Liver (tissue), 3 donors: ENCODE results near the gene PRR5L.

Source experiments
- EGR1 ChIP-seq, 2 donors: IDR thresholded peaks; 2 replicates each; pipeline ENCODE4 v1.6.1; 2016 to 2018; ENCODE audit warnings: antibody characterized with exemption in 2 of 2, low read depth in 2 of 2
- ZBTB33 ChIP-seq: IDR thresholded peaks from 2 replicates; pipeline ENCODE4 v1.6.1; 2016; ENCODE audit warnings: antibody characterized with exemption
- TF ChIP-seq, protein P1 (sequence below): fragments of 150-350 bp; IDR thresholded peaks from 2 replicates; pipeline ENCODE4 v1.5.1; 2017; ENCODE audit warnings: improper control_type of control experiment, low read depth, low read length; ENCODE audit not compliant: missing input control
- donor health status: healthy.
- donor health status: healthy.

DNA sequence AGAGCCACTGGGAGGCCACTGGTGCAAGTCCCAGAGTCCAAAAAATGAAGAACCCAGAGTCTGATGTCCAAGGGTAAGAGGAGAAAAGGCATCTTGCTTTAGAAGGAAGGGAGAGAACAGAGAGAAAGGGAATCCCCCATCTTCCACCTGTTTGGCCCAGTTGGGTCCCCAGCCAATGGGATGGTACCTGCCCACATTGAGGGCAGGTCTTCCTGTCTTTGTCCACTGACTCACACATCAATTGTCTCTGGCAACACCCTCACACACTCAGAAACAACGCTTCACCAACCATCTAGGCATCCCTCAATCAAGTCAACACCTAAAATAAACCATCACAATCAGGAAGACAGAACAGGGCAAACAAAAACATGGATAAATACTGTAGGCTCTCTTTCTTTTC is 13.2 kb upstream of the PRR5L start:
- TF ChIP-seq, protein P1, sequence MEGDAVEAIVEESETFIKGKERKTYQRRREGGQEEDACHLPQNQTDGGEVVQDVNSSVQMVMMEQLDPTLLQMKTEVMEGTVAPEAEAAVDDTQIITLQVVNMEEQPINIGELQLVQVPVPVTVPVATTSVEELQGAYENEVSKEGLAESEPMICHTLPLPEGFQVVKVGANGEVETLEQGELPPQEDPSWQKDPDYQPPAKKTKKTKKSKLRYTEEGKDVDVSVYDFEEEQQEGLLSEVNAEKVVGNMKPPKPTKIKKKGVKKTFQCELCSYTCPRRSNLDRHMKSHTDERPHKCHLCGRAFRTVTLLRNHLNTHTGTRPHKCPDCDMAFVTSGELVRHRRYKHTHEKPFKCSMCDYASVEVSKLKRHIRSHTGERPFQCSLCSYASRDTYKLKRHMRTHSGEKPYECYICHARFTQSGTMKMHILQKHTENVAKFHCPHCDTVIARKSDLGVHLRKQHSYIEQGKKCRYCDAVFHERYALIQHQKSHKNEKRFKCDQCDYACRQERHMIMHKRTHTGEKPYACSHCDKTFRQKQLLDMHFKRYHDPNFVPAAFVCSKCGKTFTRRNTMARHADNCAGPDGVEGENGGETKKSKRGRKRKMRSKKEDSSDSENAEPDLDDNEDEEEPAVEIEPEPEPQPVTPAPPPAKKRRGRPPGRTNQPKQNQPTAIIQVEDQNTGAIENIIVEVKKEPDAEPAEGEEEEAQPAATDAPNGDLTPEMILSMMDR = no peak
- TF ChIP-seq ZBTB33 (no peak), EGR1 (IDR thresholded peaks at IDR 0.05; ENCODE audit: low read depth in 2 of 2) (no peak)
